ENCODE data around the gene INF2.

INF2 gene

DNA sequence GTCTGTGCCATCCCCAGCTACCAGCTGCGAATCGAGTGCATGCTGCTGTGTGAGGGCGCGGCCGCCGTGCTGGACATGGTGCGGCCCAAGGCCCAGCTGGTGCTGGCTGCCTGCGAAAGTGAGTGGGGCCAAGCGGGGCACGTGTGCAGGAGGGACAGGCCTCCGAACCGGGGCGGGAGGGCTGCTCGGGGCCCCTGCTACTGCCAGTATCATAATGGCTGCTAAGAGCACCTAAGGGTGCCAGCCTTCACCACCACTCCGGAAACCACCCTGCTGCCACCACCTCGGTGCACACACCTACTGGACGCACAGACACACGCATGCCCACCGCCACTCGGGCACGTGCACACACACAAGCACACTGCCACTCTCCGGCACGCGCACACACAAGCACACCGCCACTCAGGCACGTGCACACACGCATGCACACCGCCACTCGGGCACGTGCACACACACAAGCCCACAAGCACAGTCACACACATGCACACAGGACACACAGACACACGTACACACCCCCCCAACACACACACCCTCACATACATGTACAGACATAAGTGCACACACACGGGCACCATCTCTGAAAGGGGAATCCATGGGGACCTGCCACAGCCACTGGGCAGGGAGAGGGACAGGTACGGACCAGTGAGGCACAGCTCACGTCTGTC, 20.8 kb downstream of the INF2 start:
- H3K4me3 ChIP-seq (replicated peaks in 1 of 2; ENCODE audit: low read depth in 2 of 2, low read length in 2 of 2) = no peak overlapping the region
- TF ChIP-seq, protein P1, sequence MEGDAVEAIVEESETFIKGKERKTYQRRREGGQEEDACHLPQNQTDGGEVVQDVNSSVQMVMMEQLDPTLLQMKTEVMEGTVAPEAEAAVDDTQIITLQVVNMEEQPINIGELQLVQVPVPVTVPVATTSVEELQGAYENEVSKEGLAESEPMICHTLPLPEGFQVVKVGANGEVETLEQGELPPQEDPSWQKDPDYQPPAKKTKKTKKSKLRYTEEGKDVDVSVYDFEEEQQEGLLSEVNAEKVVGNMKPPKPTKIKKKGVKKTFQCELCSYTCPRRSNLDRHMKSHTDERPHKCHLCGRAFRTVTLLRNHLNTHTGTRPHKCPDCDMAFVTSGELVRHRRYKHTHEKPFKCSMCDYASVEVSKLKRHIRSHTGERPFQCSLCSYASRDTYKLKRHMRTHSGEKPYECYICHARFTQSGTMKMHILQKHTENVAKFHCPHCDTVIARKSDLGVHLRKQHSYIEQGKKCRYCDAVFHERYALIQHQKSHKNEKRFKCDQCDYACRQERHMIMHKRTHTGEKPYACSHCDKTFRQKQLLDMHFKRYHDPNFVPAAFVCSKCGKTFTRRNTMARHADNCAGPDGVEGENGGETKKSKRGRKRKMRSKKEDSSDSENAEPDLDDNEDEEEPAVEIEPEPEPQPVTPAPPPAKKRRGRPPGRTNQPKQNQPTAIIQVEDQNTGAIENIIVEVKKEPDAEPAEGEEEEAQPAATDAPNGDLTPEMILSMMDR (IDR thresholded peaks at IDR 0.05; ENCODE audit: low read depth, low read length) = no peak

GRCh38 chr14:104712881-104713734, 23.7 kb downstream of the INF2 start:
- DNase-seq (ENCODE audit: low read depth in 2 of 2) = no peak
- H3K4me3 ChIP-seq (replicated peaks in 1 of 2; ENCODE audit: low read depth in 2 of 2, low read length in 2 of 2) = no peak overlapping the region
- TF ChIP-seq, protein P1 (IDR thresholded peaks at IDR 0.05; ENCODE audit: low read depth, low read length) = no peak

More for the DNA sequence above, 20.8 kb downstream of the INF2 start:
- DNase-seq (ENCODE audit: low read depth in 2 of 2) = no peak

GRCh38 chr14:104714066-104714465, 24.6 kb downstream of the INF2 start:
- DNase-seq (ENCODE audit: low read depth in 2 of 2) = no peak
- TF ChIP-seq, protein P1 (IDR thresholded peaks at IDR 0.05; ENCODE audit: low read depth, low read length) = no peak
- no peak overlapping the region for H3K4me3 ChIP-seq (replicated peaks in 1 of 2; ENCODE audit: low read depth in 2 of 2, low read length in 2 of 2)

- DNase-seq (ENCODE audit: low read depth in 2 of 2) = no peak
- TF ChIP-seq, protein P1 (IDR thresholded peaks at IDR 0.05; ENCODE audit: low read depth, low read length) = no peak
- no peak overlapping the region for H3K4me3 ChIP-seq (replicated peaks in 1 of 2; ENCODE audit: low read depth in 2 of 2, low read length in 2 of 2)
These were observed 25.3 kb downstream of the INF2 start for GRCh38 chr14:104714681-104715080.

- DNase-seq (ENCODE audit: low read depth in 2 of 2) = no peak
- TF ChIP-seq, protein P1 (IDR thresholded peaks at IDR 0.05; ENCODE audit: low read depth, low read length) = no peak
- no peak overlapping the region for H3K4me3 ChIP-seq (replicated peaks in 1 of 2; ENCODE audit: low read depth in 2 of 2, low read length in 2 of 2)
These were observed 26.0 kb downstream of the INF2 start for GRCh38 chr14:104715416-104715815.

DNA sequence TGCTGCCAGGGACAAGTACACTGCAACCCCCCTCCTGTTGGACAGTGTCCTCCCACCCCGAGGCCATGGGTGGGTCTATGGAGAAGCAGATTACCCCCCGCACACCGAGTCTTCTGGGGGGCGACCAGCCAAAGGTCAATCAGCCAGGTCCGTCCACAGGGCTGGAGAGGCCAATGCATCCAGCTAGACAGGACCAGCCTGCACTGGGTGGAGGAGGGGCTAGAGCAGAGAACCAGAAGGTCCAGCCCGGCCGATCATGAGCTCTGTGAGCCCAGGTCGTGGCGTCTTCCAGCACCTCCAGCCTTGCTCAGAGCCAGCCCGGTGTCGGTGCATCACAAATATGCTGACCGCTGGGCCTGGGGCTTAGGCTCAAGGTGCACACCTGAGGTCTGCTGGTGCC, 26.5 kb downstream of the INF2 start:
- TF ChIP-seq, protein P1 (IDR thresholded peaks at IDR 0.05; ENCODE audit: low read depth, low read length) = no peak
- no peak overlapping the region for H3K4me3 ChIP-seq (replicated peaks in 1 of 2; ENCODE audit: low read depth in 2 of 2, low read length in 2 of 2)
- DNase-seq (ENCODE audit: low read depth in 2 of 2) = no peak

Data from cardiac fibroblast (primary cell).